ENCODE data around the gene PCNX1.

GRCh38 chr14:70886421-70887206 lies 20.6 kb upstream of the PCNX1 start:
- TF ChIP-seq EZH2 (IDR thresholded peaks at IDR 0.05; ENCODE audit: insufficient read depth, poor library complexity, severe bottlenecking), result no peak
- no peak for TF ChIP-seq EZH2phosphoT487 (IDR thresholded peaks at IDR 0.05; ENCODE audit: insufficient read depth, low read depth)

Data from GM23248 (cell line).